Pons (tissue), 1 donor: ENCODE results near the gene SORCS2.

Source experiments
- DNase-seq: peaks from one replicate; pipeline ENCODE4 v3.0.0-alpha.2; 2016; ENCODE audit warnings: low spot score

The SORCS2 gene

DNA sequence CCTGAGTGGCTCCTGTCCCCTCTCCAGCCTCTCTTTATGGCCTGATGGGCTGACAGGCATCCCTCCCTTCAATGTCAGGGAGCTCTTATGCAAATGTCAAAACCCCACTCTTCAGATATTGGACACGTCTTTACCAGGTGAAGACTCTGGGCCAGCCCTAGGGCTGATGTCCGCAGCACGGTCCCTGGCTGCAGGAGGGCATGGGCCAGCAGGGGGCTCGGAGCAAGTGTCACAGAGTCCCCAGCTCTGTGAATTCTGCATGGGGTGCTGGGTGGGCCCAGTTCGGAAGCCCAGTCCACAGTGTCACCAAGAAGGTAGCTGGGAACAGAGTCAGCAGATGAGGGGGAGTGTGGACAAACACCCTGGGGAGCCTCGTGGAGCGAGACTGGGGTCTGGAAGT, 282.0 kb downstream of the SORCS2 start:
- no peak for DNase-seq

DNA sequence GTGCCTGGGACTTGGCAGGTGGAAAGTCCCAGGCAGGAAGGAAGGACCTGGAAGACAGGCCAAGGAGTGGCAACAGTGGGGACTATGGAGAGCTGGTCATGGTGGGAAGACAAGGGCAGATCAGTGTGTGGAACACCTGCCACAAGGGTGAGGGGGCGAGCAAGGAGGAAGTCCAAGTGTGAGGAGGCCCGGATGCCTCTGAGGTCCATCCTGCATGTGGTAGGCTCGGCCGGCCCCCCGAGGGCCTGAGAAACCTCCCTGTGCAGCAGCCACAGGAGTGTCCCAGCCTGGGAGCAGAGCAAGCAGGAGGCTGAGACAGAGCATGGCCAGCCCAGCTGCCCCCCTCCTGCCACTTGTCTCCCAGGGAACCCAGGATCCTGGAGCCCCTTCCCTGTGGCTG, 282.9 kb downstream of the SORCS2 start:
- no peak for DNase-seq

DNA sequence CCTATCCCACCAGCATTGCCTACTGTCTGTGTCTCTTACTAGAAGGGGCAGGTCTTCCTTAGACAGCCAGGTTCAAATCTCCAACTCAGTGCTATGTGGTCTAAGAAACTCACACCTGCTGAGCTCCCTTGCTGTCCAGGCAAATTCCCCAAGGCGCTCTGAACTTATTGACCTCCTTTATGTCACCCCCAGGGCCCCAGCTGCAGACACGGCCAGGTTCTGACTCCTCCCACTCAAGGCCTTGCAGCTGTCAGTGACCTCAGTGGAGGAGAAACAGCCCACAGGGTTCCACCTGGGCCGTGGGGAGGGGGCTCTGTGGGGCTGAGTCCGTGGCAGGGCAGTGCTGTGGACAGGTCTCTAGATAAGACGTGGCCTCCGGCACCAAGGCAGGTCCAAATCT, 284.5 kb downstream of the SORCS2 start:
- DNase-seq = no peak

DNA sequence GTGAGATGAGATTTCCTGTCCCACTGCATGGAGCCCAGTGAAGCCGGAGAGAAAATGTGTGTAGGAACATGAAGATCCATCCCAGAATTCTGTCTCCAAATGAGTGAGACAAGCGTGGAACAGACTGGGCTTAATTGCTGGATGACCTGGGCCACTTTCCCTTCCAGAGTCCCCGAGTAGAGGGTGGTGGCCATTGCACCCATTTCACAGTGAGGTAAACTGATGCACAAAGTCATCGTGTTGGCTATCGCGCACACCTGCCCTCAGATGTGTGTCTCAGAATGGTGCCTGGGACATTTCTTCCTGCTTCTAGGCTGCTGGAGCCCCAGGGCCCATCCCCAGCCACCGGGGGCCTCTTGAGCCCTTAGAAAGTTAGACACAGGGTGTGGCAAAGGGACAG, 285.4 kb downstream of the SORCS2 start:
- DNase-seq = no peak

DNA sequence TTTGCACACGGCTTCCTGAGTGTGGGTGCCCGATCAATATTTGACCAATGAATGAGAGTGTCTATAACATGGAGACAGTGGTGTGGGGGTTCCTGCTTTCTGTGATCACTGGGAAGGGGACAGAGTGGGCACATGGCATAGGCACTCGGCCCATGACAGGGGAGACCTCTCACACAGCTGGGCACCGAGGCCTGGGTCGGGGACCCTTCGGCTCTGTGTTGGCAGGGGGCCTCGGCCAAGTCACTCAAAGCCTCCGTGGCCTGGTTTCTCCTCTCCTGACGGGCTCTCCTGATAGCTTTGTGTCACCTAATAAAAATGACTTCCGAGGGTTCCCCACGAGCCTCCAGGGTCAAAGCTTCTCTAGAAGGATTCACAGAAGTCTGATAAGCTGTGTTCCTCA, 286.3 kb downstream of the SORCS2 start:
- no peak for DNase-seq

DNA sequence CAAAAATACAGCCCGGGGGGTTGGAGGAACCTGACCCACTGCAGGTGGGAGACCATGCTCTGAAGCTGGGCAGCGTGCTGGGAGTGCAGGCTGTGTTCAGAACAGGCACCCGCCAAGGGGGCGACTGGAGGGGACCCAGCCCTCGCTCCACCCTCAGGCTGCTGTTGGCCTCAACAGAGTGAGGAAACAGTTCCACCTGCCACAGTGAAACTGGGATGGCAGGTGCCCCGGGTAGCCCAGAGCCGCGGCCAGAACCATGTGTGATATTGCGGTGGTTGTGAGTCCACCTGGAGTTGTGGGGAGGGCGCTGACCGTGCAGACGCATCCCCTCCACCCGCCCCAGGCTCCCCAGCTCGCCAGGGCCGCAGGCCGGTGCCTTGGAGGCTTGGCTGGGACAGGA, 288.1 kb downstream of the SORCS2 start:
- DNase-seq = no peak

DNA sequence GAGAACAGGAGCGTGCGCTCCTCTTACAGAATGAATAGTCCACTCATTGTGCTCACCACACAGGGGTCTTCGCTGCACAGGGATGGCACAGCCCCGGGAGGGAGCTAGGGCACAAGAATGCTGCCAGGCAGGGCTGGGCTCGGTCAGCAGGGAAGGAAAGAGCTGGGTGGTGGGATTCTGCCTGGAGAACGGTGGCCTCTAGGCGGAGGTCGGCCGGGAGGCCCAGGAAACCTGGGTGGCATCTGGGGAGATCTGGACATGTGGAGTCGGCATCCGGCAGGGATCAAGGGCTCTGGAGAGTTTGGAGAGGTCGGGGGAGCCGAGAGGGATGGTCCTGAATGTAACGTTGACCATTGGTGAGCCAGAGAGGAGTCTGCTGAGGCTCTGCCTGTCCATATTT, 288.9 kb downstream of the SORCS2 start:
- DNase-seq = no peak

DNA sequence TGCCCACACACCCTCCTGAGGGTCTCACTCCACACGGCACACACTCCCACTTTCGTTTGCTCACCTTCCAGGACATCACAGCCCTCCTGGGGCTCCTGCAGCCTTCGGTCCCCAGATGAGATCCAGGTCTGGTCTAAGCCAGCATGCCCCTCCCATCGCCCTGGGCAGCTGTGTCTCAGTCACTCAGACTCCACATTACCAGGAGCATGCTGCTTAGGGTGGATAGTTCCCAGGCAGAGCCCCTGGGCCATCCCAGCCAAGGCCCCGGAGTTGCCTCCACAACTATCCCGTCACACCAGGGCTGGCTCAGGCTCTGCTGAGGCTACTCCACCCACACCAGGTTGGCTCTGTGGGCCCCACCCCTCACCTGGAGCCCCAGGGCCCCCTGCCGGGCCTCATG, 292.8 kb downstream of the SORCS2 start:
- DNase-seq = no peak

DNA sequence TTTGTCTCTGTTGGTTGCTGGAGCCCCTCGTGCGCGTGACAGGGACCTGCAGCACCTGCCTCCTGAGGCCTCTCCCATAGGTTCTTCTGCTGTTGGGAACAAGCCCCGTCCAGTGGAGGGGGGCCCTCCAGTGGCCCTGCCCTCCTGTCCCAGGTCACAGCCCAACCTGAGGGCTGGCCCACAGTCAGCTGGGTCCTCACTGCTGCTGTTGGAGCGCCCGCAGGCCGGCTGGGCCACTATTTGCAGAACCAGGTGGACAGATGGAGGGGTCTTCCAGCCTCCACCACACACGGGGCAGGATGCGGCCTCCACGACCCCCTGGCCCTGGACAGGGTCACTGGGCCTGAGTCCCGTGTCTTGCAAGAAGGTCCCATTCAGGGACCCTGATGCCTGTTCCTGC, 293.8 kb downstream of the SORCS2 start:
- no peak for DNase-seq

DNA sequence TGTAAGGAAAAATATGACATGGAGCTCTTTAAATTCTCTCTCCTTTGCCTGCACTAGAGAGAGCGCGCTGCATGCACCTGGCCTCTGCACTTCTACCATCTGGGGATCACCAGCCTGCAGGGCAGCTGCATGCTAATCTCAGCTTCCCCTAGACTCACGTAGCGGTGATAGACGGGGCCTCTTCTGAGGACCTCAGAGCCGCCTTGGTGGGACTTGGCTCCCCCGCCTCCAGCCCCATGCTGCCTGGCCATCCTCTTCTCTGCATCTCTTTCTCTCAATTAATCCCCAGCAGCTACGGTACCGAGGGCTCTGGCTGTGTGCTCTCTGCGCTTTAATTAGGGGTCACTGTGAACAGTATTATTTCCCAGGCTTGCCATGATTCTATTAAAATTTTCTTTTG, 295.2 kb downstream of the SORCS2 start:
- DNase-seq = no peak

DNA sequence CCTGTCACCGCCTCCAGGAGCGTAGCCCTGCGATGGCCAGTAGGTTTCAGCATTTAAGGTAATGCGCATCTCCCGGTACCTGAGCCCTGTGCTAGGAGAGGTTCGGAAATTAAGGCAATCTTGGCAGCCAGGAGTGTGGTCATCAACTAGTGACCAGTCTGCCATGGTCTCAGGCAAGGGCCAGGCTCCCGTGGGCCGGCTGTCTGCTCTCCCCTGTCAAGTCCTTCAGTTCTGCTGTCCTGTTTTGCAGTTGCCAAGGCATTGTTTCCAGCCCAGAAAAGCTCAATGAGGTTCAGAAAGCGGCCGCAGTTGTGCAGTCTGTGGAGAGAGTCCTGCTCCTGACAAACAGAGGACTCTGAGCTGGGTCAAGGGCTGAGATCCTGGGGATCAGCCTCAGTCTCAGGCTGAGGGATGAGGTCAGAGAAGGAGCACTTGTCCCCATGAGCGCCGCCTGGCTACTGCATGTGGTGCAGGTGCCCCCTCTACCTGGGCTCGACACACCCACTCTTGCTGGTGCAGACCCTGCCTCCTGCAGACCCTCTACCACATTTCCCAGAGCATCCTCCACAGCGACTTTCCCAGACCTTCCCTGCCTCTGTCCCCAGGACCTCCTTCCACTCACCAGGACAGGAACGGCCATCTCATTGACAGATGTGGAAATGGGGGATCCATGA, 295.8 kb downstream of the SORCS2 start:
- DNase-seq = no peak

DNA sequence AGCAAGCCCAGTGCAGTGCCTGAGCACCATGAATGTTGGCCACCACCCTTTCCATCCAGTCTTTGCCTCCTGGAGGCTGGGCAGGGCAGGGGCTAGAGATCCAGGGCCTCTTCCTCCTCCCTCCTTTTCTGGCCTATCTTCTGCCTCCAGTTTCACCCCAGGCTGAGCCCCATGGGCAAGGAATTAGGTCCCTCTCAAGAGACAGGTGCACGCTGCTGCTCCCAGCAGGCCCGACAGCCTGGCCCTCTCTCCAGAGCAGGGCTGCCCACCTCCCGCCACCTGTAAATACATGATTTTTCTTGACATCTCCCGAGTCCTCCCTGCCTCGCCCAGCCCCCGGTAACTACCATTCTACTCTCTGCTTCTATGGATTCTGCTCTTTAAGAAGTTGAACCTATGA, 299.6 kb downstream of the SORCS2 start:
- no peak for DNase-seq

DNA sequence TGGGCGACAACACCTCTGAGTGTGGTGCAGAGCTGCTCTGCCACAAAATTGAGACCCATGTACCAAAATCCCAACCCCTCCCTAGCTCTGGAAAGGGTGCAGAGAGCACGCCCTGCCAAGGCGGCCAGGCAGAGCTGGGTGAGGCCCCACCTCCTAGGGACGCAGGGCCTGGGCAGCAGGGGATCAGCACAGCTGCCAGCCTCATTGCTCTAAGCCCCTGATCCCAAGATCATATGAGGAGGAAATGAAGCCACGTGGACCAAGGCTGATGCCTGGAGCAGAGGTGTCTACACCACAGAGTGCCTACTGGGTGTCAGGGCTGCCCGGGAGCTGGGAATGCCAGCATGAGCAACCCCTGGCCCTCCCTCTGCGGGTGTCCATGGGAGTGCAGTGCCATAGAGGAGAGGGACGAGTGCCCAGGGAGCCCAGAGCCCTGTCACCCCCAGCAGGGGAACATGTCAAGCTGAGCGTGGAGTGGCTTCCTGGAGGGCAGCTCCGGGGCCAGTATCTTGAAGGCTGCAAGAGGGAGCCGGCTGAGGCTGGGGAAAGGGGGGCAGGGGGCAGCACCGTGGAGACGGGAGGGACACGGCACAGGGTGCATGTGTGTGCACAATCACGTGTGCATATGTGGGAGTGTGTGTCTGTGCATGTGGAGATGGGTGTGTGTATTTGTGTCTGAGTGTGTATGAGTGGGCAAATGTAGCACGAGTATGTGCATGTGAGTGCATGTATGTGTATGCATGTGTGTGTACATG, 306.3 kb downstream of the SORCS2 start:
- DNase-seq = no peak

DNA sequence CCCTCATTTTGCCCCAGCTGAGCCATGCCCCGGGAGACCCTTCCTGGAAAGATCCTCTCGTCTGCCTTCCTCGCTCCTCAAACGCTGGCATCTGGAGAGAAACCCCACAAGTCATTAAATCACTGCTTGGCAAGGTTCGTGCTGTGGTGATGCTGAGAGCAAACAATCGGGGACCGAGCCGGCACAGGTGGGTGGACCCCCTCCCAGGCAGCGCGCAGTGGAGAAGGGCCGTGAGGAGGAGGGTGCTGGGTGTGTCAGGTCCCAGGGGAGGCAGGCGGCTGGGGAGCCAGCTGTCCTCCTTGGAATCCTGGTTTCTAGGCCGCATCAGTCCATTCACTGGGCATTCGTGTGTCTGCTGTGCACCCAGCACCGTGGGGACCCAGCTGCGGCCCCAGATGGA, 307.3 kb downstream of the SORCS2 start:
- DNase-seq = no peak

DNA sequence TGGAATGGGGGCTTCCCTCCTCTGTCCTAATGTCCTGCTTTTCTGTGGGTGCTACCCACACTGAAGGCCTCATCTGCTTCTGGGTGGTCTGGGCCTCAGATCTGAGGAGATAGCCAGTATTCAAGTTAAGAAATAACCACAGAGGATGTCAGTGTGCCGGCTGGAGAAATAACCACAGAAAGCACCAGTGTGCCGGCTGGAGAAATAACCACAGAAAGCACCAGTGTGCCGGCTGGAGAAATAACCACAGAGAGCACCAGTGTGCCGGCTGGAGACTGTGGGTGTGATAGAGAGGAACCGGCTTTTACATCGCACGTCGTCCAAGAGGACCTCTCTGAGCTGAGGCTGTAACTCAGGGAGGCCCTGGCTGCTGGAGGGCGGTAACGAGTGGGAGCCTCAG, 308.1 kb downstream of the SORCS2 start:
- no peak for DNase-seq

DNA sequence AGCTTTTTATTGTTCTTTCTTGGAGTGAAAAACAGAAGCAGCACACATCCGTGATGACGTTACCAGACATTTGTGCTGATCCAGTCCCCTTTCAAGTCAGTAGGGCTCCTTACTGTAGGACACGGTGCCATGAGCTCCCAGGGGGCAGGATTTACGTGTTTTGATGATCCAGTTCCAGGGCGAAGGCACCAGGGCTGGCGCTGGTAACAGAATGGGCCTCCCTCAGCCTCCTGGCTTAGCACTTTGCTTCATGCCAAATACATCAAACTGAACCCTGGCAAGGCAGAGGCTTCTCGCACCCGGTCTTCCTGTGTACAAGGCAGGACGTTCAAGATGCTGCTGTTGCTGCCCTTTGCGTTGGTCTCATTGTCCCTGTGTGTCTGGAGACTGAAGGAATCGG, 309.0 kb downstream of the SORCS2 start:
- no peak for DNase-seq

DNA sequence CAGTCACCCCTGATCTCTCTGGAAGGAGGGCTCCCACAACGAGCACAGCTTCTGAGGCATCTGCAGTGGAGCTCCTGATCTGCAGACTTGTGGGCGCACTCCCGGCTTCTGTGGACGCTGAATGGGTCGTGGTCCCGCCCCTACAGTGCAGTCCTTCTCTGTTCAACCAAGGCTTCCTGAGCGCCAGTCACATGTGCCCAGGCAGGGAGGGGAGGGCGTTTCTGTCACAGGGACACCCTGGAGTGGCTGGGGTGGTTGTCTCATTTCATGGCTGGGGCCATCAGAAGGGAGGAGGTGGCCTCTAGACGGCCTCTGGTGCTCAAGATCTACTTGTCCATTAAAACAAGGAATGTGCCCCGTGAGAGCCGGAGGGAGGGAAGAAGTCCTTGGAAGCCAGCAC, 309.5 kb downstream of the SORCS2 start:
- DNase-seq = no peak

DNA sequence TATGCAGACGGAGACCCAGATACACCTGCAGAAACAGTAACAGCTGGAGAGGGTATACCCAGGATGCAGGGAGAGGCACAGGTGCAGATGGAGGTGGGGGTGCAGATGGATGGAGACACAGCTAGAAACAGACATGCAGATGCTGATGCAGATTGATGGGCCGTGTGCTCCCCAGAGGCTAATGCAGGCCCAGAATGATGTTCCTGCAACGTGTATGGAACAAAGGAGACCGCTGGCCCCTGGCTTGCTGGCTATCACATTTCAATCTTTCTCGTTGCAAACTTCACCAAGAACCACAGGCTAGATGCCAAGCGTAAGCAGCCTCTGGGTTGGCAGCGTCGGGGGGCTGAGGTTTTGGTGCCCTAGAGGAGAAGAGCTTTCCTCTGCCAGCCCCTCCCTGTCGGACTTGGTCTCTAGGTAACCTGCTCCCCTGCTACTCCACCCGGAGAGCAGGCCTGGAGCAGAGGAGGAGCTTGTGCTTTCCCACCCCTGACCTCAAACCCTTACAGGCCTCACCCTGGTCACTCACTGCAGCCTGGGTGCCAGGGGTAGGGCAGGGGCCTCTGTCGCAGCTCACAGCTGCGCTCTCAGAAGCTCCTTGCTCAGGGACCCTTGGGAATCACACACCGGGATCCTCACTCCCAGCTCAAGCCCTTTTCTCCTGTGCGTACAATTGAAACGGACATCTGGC, 311.4 kb downstream of the SORCS2 start:
- DNase-seq = no peak

DNA sequence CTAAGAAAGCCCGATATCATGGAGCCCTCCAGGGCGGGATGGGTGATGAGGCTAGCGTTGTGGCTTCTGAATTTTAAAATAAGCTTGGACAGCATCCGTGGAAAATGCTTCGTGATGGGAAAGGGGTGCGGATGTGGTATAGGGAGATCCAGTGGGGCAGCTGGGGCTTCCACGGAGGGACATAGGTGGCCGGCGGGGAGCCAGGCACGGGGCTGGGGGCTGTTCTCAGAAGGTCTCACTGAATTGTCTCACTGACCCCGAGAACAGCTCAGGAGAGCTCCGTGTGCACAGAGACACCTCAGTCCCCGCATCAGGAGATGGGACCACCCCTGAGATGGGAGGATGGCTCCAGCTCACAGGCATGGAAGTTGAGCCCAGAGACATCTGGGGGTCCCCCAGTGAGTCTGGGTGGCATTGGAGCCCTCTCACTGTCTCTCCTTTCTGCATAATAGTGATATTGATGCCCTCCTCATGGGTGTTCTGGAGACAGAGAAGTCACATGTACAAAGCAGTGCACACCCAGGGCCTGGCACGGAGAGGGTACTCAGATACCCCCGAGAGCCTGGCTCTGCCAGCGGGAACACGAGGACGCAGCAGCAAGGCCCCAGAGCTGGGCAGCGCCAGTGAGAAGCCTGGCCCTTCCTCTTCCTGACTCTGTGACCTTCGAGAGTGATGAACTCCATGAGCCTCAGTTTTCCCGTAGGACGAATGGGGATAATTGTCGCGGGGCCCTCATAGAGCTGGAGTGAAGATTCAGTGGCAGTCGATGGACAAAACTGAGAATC, 313.0 kb downstream of the SORCS2 start:
- no peak for DNase-seq

DNA sequence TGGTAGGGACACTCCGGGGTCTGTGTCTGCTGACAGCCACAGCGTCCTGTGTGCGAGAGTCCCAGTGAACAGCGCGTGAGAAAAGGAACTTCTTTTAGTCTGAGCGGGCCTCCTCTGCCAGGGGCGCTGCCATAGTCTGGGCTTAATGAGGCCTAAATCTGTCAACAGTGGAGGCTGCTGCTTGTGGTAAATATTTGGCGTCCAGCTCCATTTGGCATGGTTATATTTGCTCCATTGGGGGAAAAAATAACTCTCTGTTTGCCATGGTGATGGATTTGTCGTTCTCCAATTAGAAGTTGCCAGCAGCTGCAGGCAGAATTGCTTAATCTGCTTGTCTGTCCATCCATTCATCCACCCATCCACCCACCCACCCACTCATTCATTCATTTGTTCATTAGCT, 313.8 kb downstream of the SORCS2 start:
- DNase-seq = peak; percentile 32

DNA sequence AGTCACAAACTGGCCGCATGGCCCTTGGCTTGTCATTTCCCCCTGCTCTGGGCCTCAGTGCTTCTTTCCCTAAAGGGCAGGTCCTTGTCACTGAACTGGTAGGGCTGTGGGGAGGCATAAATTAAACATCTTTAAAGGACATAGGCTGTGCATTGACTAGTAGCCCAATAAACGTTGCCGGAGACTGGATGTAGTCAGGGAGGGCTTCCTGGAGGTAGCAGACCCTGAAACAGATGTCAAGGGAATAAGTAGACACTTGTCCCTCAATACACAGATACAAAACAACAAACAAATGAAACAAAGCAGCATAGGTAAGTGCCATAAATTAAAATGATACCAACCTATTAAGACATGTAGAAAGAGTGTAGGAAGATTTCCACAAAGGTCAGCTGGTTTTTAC, 314.2 kb downstream of the SORCS2 start:
- no peak for DNase-seq

DNA sequence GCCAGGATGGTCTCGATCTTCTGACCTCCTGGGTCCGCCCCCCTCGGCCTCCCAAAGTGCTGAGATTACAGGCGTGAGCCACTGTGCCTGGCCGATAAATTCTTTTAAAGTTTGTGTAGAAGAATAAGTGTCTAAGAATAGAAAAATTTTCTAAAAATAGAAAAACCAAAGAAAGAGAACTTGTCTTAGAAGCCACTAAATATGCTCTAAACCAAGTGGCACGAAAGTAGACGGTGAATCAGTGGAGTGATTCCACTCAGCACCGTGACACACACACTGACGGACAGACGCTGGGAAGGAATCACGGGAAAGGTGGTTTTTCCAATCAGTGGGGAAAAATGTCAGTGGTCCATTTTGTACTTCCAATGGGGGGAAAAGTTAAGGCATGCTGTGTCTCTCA, 315.0 kb downstream of the SORCS2 start:
- no peak for DNase-seq

DNA sequence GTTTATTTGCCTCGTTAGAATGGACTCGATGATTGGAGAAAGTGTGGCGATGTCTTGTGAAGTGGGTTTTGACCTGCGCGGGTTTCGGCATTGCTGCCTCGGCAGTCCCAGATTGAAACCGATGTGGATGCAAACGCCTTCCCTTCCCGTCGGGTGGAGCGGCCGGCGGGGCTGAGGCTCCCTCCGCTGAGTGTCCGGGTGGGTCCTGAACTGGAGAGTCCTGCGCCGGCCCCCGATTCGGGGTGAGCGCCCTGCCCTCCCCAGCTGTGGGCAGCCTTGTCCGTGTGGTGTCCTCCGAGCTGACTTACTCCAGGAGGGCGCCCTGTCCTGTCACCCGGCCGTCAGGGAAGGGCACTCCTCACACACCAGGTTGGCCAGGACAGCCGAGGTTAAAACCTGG, 317.7 kb downstream of the SORCS2 start:
- DNase-seq = no peak
